H9 (cell line): Measurements from ENCODE around the gene TNRC6C. TPM values are rescaled to one million over a fixed set of nuclear protein-coding genes. Genes with fewer than 3 reads are reported as not detected.

Source experiments
- DNase-seq: peaks from one replicate; pipeline ENCODE4 v3.0.0-alpha.2; 2017
- H2AFZ ChIP-seq: one replicate; pipeline ENCODE4 v1.6.1; 2013; ENCODE audit warnings: mild to moderate bottlenecking, low read length, control low read depth, moderate library complexity
- H2AK5ac ChIP-seq: 2 replicates; pipeline ENCODE4 v1.6.1; 2013; ENCODE audit warnings: low read length, control low read depth, mixed read lengths; ENCODE audit not compliant: insufficient read length
- H2BK120ac ChIP-seq: one replicate; pipeline ENCODE4 v1.6.1; 2013; ENCODE audit warnings: low read depth, mild to moderate bottlenecking, low read length, control low read depth, inconsistent platforms; ENCODE audit not compliant: poor library complexity, severe bottlenecking
- H2BK12ac ChIP-seq: 2 replicates; pipeline ENCODE4 v1.6.1; 2013; ENCODE audit warnings: low read length, control low read depth, mixed read lengths, low read depth; ENCODE audit not compliant: insufficient read length
- H2BK15ac ChIP-seq: 2 replicates; pipeline ENCODE4 v1.6.1; 2013; ENCODE audit warnings: low read depth, low read length, control low read depth
- H2BK20ac ChIP-seq: one replicate; pipeline ENCODE4 v1.6.1; 2013; ENCODE audit warnings: low read depth, mild to moderate bottlenecking, low read length, control low read depth, inconsistent platforms; ENCODE audit not compliant: poor library complexity, severe bottlenecking
- H2BK5ac ChIP-seq: 2 replicates; pipeline ENCODE4 v1.6.1; 2013; ENCODE audit warnings: low read length, control low read depth, mixed read lengths; ENCODE audit not compliant: insufficient read length
- H3K14ac ChIP-seq: 2 replicates; pipeline ENCODE4 v1.6.1; 2013; ENCODE audit warnings: low read length, control low read depth; ENCODE audit not compliant: insufficient read depth
- H3K18ac ChIP-seq: 2 replicates; pipeline ENCODE4 v1.6.1; 2013; ENCODE audit warnings: low read depth, mild to moderate bottlenecking, mixed read lengths, low read length, control low read depth; ENCODE audit not compliant: insufficient read length
- H3K23ac ChIP-seq: 2 replicates; pipeline ENCODE4 v1.6.1; 2013; ENCODE audit warnings: low read length, control low read depth, mixed read lengths, low read depth; ENCODE audit not compliant: insufficient read length
- H3K23me2 ChIP-seq: 2 replicates; pipeline ENCODE4 v1.6.1; 2013; ENCODE audit warnings: low read depth, mild to moderate bottlenecking, mixed read lengths, low read length, control low read depth; ENCODE audit not compliant: insufficient read length, poor library complexity, severe bottlenecking
- H3K27ac ChIP-seq: 2 replicates; pipeline ENCODE4 v1.5.1; 2013; ENCODE audit warnings: low read length, control low read depth, mixed read lengths, low read depth; ENCODE audit not compliant: insufficient read length
- H3K27me3 ChIP-seq: 2 replicates; pipeline ENCODE4 v1.6.1; 2013; ENCODE audit warnings: low read length, control low read depth, inconsistent platforms; ENCODE audit not compliant: insufficient read depth
- H3K4ac ChIP-seq: 2 replicates; pipeline ENCODE4 v1.6.1; 2013; ENCODE audit warnings: low read depth, mild to moderate bottlenecking, control low read depth, inconsistent platforms, low read length, moderate library complexity
- H3K4me1 ChIP-seq: 2 replicates; pipeline ENCODE4 v1.6.1; 2013; ENCODE audit warnings: low read length, control low read depth, inconsistent platforms; ENCODE audit not compliant: insufficient read depth
- H3K4me2 ChIP-seq: 2 replicates; pipeline ENCODE4 v1.6.1; 2013; ENCODE audit warnings: low read length, control low read depth, mixed read lengths; ENCODE audit not compliant: insufficient read length, insufficient read depth
- H3K56ac ChIP-seq: 2 replicates; pipeline ENCODE4 v1.6.1; 2013; ENCODE audit warnings: low read depth, mild to moderate bottlenecking, mixed read lengths, low read length, control low read depth; ENCODE audit not compliant: insufficient read length
- H3K79me1 ChIP-seq: 2 replicates; pipeline ENCODE4 v1.6.1; 2013; ENCODE audit warnings: low read depth, mild to moderate bottlenecking, moderate library complexity, low read length, control low read depth, inconsistent platforms; ENCODE audit not compliant: insufficient read depth, poor library complexity, severe bottlenecking
- H3K79me2 ChIP-seq: 2 replicates; pipeline ENCODE4 v1.6.1; 2013; ENCODE audit warnings: low read length, control low read depth, inconsistent platforms; ENCODE audit not compliant: insufficient read depth
- H3K9ac ChIP-seq: 2 replicates; pipeline ENCODE4 v1.6.1; 2013; ENCODE audit warnings: low read length, control low read depth, mixed read lengths; ENCODE audit not compliant: insufficient read length; ENCODE audit errors: extremely low read depth
- H3K9me3 ChIP-seq: one replicate; pipeline ENCODE4 v1.6.1; 2013; ENCODE audit warnings: low read depth, low read length, inconsistent platforms; ENCODE audit not compliant: control insufficient read depth
- H3T11ph ChIP-seq: one replicate; pipeline ENCODE4 v1.6.1; 2013; ENCODE audit warnings: mild to moderate bottlenecking, low read length, control low read depth, inconsistent platforms
- H4K20me1 ChIP-seq: one replicate; pipeline ENCODE4 v1.6.1; 2013; ENCODE audit not compliant: control insufficient read depth, insufficient read length, insufficient read depth
- H4K5ac ChIP-seq: 2 replicates; pipeline ENCODE4 v1.6.1; 2013; ENCODE audit warnings: low read depth, mild to moderate bottlenecking, mixed read lengths, low read length, control low read depth; ENCODE audit not compliant: insufficient read length
- H4K8ac ChIP-seq: replicated peaks from 2 replicates; pipeline ENCODE4 v1.6.1; 2013; ENCODE audit warnings: low read length, control low read depth, mixed read lengths, low read depth; ENCODE audit not compliant: insufficient read length
- H4K91ac ChIP-seq: 2 replicates; pipeline ENCODE4 v1.6.1; 2013; ENCODE audit warnings: low read depth, mild to moderate bottlenecking, moderate library complexity, mixed read lengths, low read length, control low read depth; ENCODE audit not compliant: insufficient read length
- H3K27ac Mint-ChIP-seq, 3 experiments: 2 replicates in 2 of 3; 3 replicates in 1 of 3; pipeline ENCODE4 v1.8.0; 2020 to 2021; ENCODE audit warnings: mixed read lengths in 3 of 3, mild to moderate bottlenecking in 1 of 3, moderate library complexity in 1 of 3
- H3K27me3 Mint-ChIP-seq: 2 replicates; pipeline ENCODE4 v1.8.0; 2021; ENCODE audit warnings: low read depth, mild to moderate bottlenecking, moderate library complexity, mixed read lengths
- H3K36me3 Mint-ChIP-seq, 3 experiments: 2 replicates in 2 of 3; 3 replicates in 1 of 3; pipeline ENCODE4 v1.8.0; 2020 to 2021; ENCODE audit warnings: low read depth in 3 of 3, mixed read lengths in 3 of 3; ENCODE audit not compliant: insufficient read depth in 1 of 3
- H3K4me1 Mint-ChIP-seq, 2 experiments: 2 replicates each; pipeline ENCODE4 v1.8.0; 2020; ENCODE audit warnings: mixed read lengths in 2 of 2
- H3K4me3 Mint-ChIP-seq, 2 experiments: 2 replicates in 1 of 2; 3 replicates in 1 of 2; pipeline ENCODE4 v1.8.0; 2020 to 2021; ENCODE audit warnings: mild to moderate bottlenecking in 2 of 2, mixed read lengths in 2 of 2, moderate library complexity in 1 of 2
- H3K9me3 Mint-ChIP-seq, 2 experiments: 2 replicates in 1 of 2; 3 replicates in 1 of 2; pipeline ENCODE4 v1.8.0; 2020; ENCODE audit warnings: mild to moderate bottlenecking in 2 of 2, mixed read lengths in 2 of 2, moderate library complexity in 1 of 2
- WGBS: extraction: QIAGEN DNeasy Blood & Tissue Kit; methylation state at CpG from one replicate; pipeline ENCODE4 v1.1.7; 2013; ENCODE audit warnings: missing lambda C conversion rate, low lambda C conversion rate, mixed read lengths; ENCODE audit not compliant: insufficient read length; ENCODE audit errors: extremely low coverage; 5-methylcytosine and 5-hydroxymethylcytosine counted together
- total RNA-seq: library from RNA; stranded (reverse); gene quantifications from 2 replicates; pipeline ENCODE4 v1.2.1, GENCODE V29; 2021
- TF ChIP-seq, protein P1 (sequence below): fragments of 200-600 bp; sonication (generic); conservative IDR thresholded peaks from 3 replicates; pipeline ENCODE4 v1.8.0; 2021; ENCODE audit warnings: antibody characterized with exemption, mild to moderate bottlenecking

TNRC6C gene
- total RNA-seq, 1 experiment from 2014 or later = 24.7 TPM

DNA sequence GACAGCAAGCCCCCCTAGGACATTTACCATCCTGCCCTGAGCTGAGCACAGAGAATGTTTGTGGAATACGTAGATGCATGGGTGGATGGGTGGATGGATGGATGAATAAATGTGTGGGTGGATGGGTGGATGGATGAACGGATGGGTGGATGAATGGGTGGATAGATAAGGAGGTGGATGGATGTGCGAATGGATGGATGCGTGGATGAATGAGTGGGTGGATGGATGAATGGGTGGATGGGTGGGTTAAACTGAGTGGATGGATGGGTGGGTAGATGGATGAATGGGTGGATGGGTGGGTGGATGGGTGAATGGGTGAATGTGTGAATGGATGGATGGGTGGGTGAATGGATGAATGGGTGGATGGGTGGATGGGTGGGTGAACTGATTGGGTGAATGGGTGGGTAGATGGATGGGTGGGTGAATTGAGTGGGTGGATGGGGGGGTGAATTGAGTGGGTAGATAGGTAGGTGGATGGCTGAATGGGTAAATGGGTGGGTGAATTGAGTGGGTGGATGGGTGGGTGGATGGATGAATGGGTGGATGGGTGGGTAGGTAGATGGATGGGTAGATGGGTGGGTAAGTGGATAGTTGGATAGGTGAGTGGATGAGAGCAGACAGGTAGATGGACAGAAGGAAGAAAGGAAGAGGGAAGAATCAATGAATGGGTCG, 164.9 kb downstream of the TNRC6C start:
- no peak for DNase-seq
- Histone ChIP-seq H3K27me3 (no peaks in the 10 kb centered on the region), H3K9me3 (no peaks in the 10 kb centered on the region), H3K23me2 (peaks cover 16% of the 10 kb centered on the region), H3K14ac (no peak overlapping the region), H3K4ac (no peak overlapping the region), H2BK15ac (no peak overlapping the region), H2AFZ (no peak overlapping the region), H3K4me1 (peaks cover 5% of the 10 kb centered on the region; the same call in 1 of the 2 replicates), H3K9ac (no peak overlapping the region), H3T11ph (no peak overlapping the region), H3K79me2 (no peaks in the 10 kb centered on the region; the same call in 1 of the 2 replicates), H2BK120ac (no peak overlapping the region), H4K5ac (no peak overlapping the region), H2BK12ac (no peak overlapping the region), H3K27ac (no peak overlapping the region), H2BK20ac (no peak overlapping the region), H3K18ac (no peak overlapping the region), H3K56ac (no peak overlapping the region), H4K20me1 (no peaks in the 10 kb centered on the region), H2AK5ac (no peak overlapping the region), H4K8ac (no peak overlapping the region), H4K91ac (no peak overlapping the region), H3K23ac (no peak overlapping the region), H3K4me2 (no peak overlapping the region), H2BK5ac (no peak overlapping the region), H3K79me1 (no peaks in the 10 kb centered on the region)
- H3K36me3 Mint-ChIP-seq = peaks cover 7 to 28% (median 22%) of the 10 kb centered on the region in 3 experiments
- no peaks in the 10 kb centered on the region for H3K27me3 Mint-ChIP-seq
- TF ChIP-seq, protein P1, sequence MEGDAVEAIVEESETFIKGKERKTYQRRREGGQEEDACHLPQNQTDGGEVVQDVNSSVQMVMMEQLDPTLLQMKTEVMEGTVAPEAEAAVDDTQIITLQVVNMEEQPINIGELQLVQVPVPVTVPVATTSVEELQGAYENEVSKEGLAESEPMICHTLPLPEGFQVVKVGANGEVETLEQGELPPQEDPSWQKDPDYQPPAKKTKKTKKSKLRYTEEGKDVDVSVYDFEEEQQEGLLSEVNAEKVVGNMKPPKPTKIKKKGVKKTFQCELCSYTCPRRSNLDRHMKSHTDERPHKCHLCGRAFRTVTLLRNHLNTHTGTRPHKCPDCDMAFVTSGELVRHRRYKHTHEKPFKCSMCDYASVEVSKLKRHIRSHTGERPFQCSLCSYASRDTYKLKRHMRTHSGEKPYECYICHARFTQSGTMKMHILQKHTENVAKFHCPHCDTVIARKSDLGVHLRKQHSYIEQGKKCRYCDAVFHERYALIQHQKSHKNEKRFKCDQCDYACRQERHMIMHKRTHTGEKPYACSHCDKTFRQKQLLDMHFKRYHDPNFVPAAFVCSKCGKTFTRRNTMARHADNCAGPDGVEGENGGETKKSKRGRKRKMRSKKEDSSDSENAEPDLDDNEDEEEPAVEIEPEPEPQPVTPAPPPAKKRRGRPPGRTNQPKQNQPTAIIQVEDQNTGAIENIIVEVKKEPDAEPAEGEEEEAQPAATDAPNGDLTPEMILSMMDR = no peak
- 96% methylated on average over 2 of the region's 5 CpGs for WGBS
- no peak overlapping the region for H3K4me3 Mint-ChIP-seq
- peak overlapping the region in 1 of 3 experiments; percentile 29; a peak in 1 of 7 replicates for H3K27ac Mint-ChIP-seq
- H3K9me3 Mint-ChIP-seq = no peaks in the 10 kb centered on the region
- peaks cover 5 to 12% of the 10 kb centered on the region in 2 experiments for H3K4me1 Mint-ChIP-seq
